Endometrial microvascular endothelial cells (primary cell): ENCODE measurements around the gene TCOF1. TPM values are rescaled to one million over a fixed set of nuclear protein-coding genes. Genes with fewer than 3 reads are reported as not detected.

ENCODE experiments used
- in situ Hi-C: cut with HindIII; loops from 2 replicates; pipeline ENCODE4 v1.10.0; 2017; ENCODE audit warnings: low sequenced_read_pairs, low pct_unique_long_range_greater_than_20kb; ENCODE audit errors: inconsistent ontology term
- total RNA-seq: library from RNA; depleted of rRNA; stranded (reverse); fragments of >200 nt; gene quantifications from one replicate; pipeline ENCODE4 v1.2.3, GENCODE V29; 2015; ENCODE audit errors: inconsistent ontology term

TCOF1 gene
- total RNA-seq, 1 donor from 2014 or later = 43.2 TPM

DNA sequence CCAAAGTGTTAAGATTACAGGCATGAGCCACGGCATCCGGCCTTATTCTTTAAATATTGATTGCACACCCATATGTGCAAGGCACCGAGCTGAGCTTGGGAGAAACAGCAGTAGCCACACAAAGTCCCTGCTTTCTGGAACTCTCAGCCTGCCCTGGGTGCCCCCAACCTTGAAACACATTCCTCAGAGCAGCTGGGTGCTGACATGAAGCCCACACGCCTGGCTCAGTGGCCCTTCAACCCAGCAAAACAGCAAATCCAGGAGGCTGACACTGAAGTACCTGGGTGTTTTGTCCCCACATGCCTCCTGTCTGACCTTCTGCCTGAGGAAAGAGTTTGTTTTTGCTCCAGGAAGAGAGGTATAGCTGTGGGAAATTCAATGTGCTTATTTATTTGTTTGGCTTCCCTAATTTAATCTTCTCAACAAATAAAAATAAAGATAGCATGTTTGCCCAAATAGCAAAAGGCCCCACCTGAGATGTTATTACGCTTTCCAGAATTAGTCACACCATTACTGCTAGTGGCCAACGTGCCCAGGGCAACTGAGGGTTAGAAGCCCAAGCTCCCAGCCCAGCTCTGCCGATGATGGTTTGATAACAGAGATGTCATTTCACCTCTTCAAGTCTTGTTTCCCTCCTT is 13.4 kb upstream of the TCOF1 start:
- in situ Hi-C loops = no loop called here

DNA sequence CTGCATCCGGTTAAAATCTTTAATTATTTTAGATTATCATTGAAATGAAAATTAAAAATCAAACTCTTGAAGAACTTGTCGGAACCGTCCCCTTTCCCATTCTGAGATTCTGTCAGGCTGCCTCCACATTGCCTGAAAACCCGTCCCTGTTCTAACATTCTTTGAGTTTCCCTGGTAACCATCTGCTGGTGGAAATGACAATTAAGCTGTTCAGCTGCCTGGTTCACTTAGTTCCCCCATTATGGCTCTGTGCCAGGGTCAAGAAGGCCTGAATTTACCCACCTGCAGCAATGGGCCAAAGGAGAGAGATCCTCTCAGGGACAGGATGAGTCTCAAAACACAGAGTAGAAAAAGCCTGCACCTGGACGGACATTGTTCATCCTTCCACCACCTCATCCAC is 11.8 kb upstream of the TCOF1 start:
- in situ Hi-C loops = no loop called here

DNA sequence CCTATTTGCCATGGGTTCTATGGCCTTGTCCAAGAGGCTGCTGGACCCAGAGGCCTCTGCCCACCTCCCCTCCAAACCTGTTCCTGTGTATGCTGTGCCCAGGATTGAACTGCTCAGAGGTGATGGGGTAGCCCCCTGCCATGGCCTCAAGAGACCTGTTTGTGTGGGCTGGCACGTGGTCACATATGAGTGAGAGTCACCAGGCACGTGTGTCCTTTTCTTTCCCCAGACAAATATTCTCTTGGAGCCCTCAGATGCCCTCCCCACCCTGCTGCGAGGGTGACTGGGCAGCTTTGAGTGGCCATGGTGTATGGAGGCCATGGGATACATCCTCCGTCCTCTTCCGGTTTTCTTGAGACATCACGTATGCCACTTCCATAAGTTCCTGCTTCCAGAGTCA is 10.9 kb upstream of the TCOF1 start:
- in situ Hi-C loops = no loop called here

DNA sequence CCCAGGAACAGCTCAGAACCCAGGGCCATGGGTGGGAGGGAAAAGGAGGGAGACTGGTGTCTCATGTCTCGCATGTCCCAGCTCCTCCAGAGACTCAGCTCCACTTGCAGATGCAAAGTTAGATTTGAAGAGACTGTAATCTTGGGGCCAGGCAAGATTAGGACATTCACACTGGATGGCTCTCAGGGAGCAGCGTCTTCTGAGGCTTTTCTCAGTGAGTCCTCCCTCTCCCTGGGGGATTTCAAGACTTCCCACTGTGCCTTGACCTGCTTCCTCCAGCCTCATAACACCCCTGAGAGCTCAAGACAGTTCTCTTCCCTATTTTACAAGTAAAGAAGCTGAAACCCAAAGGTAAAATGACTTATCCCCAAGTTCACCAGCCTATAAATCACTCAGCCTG is 10.5 kb upstream of the TCOF1 start:
- in situ Hi-C loops = no loop called here

DNA sequence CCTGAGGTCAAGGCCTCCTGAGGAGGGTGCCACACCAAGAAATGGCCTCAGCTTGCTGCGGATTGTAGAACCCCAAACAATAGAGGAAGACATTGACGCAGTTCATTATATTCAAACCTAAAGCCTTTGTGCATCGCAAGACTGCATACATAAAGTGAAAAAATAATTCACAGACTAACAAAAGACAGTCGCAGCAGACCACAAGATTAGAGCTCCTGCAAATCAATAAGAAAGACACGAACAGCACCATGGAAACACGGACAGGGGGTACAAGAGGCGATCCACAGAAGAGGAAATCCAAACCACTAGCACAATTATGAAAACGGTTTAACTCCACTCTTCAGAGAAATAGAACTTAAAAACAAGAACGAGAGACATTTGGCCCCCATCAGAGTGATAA is 10.0 kb upstream of the TCOF1 start:
- in situ Hi-C loops = no loop called here

DNA sequence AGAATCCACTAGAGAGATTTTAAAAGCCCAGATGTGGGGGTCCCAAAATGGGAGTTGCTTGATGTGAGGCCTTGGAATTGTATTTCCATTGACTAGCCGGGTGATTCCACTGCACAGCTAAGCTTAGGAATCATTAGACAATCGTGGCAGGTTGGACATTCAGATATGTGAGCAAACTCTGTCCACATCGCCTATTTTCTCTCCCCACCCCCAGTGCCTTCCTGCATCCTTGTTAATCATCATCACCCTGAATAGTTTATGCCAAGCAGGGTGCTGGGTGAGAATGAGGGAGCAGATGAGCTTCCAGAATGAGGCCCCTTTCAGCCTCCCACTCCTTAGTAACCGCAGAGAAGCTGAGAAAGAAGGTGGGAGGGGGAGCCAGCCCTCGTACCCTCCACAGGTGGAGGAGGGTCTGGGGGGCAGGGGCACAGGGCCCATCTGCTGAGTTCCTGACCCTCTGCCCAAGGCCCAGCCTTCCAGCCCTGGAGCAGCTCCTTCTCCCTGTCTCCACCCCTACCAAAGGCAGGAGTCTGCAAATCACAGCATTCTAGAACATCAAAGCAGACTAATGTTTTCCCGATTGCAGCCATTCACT is 7.7 kb upstream of the TCOF1 start:
- in situ Hi-C loops = no loop called here

DNA sequence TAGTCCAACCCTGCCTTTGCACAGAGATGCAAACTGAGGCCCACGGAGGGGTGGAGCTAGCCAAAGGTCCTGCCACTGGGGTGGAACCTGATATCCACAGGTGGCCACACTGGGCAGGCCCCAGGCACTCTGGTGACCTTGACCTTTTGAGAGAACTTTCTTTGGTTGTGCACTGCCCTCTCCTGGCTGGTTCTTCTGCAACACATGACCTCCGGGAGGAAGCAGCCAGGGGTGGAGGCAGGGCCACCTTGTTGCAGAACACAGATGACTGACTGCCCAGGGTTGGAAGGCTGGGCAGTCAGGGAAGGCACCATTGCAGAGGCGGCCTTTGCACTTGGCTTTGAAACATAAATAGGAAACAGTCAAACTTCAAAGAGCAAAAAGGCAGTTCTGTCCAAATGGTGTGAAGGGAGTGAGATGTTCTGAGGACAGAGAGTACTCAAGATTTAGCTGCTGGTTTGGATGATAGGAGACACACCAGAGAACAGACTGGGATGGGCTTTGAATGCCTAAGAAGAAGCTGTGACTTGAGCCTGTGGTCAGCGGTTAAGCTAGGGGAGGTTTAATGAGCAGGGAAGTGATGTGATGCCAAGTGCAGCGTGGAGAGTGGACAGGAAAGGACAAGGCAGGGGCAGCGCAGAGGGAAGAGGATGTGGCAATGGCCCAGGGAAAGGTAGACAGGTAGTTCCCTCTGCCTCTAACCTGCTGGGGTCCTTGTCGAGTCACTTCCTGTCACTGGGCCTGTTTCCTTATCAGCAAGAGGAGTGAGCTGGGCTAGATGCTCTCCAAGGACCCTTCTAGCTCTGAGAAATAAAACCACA is 6.8 kb upstream of the TCOF1 start:
- in situ Hi-C loops = no loop called here

DNA sequence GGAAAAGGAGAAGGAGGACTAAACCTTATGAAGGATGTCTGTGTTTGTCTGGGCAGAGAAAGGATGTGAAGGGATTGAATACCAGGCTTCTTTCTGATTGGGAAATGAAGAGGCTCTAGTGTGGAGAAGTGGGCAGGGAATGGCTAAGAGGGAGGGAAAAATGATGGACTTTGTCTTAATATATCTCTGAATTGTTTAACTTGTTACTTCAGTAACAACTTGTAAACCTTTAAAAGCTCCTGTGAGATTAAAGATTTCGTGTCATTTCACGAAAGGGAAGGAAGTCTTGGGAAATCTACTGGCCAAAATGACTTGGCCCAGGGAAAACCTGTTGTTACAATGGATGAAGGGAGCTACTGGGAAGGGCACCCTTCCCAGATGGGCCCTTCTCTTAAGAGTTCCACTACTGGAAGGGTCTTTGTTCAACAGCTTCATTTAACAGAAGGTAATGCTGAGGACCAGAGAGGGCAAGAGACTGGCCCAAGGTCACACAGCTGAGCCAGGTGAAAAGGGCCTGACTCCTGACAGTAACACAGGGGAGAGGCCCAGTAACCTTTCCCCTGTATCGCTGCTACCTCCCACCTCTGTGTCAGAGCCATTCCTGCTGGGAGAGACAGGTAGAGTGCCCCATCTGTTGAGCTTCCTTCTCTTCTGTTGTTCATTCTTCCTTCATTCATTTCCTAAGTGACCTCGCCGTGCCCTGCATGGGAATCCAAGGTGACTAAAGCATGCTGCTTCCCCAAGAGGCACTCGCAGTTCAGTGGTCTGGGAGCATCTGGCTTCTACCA is 5.1 kb upstream of the TCOF1 start:
- in situ Hi-C loops = no loop called here

DNA sequence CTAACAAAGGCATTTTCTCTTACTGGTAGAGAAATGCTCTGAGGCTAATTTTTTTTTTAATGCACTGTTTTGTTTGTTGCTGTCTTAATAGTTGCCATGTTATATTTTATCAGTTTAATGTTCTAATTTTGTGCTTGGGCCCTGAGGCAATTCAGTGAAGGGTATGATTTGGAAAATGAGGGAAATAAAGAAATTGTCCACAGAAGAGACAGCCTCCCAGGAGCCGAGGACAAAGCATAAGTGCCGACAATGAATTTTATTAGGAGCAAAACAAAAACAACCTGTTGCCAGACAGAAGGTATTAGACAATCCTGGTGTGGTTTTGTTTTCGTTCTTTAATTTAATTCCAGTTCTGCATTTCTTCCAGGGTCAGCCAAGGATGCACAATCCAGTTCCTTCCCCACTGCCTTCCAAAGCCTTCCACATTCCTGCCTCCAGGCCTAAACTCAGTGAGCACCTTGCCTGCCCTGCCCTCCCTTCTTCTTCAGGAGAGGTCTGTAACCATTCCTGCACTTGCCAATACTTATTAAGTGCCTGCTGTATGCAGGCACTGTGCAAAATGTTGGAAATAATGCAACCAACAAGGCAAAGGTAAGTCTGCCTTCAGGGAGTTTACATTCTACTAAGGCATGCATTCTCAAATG is 4.3 kb upstream of the TCOF1 start:
- in situ Hi-C loops = no loop called here

DNA sequence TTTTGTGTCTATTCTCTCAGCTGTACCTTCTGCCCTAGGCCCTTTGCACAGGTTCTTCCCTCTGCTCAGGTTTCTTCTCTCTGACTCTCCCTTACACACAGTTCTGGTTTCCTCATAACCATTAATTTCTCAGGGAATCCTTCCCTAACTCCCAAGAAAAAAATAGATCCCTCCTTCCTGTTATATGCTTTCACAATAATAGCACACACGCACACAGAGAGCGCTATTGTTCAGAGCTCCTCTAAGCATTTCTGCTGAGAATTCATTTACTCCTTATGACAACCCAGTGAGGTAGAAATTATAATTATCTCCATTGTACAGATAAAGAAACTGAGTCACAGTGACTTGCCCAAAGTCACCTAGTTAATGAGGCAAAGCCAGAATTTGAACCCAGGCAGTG is 1.7 kb upstream of the TCOF1 start:
- in situ Hi-C loops = no loop called here

DNA sequence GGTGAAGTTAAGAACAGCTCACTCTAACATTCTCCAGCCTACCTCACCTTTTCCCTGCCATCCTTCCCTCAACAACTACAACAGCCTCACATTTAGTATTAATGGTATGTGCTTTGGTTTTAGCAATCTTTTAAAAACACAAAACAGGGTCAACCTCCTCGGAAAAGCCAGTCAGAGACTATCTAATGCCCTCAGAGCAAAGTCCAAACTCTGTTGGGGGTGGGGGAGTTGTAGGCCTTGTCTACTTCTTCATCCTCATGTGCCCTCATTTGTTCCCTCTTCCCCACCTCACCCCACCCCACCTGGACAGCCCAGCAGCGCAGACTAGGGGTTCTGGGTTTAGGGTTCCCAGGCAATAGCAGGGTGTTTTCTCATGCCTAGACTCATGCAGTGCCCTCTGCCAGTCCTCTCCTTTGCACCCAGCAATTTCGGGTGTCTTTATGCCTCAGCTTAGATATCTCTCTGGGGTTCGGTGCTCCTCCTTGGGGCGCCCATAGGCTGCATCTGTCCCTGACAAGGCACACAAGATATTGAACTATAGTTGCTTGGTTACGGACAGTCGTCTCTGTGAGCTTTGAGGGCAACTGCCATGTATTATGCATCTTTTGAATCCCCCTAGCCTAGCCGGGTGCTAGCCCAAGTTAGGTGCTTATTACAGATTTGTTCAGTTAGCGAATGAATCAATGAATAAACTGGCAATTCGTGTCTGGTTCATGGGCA is 762 bp upstream of the TCOF1 start:
- in situ Hi-C loops = no loop called here

DNA sequence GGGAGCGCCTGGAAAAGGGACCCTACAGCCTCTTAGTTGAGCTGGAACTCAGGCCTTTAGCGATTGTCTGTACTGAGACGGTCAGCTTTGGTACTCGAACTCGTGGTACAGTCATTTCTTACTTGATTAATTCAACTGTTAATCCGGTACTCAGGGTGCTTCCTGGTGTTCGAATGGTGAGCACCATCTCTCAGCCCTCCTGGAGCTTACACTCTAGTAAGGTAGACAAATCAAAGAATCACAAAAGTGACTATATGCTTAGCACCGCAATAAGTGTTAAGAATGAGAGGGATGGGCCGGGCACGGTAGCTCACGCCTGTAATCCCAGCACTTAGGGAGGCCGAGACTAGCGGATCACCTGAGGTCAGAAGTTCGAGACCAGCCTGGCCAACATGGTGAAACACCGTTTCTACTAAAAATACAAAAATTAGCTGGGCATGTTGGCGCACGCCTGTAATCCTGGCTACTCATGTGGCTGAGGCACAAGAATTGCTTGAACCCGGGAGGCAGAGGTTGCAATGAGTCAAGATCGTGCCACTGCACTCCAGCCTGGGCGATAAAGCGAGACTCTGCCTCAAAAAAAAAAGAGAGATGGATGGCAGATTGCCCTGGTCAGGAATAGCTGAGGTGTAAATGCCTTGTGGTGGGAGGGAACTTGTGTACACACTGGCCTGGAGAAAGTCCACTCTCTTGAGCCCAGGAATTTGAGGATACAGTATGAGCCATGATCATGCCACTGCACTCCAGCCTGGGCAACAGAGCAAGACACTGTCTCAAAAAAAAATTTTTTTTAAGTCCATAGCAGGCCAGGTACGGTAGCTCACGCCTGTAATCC is 981 bp downstream of the TCOF1 start:
- in situ Hi-C loops = no loop called here

DNA sequence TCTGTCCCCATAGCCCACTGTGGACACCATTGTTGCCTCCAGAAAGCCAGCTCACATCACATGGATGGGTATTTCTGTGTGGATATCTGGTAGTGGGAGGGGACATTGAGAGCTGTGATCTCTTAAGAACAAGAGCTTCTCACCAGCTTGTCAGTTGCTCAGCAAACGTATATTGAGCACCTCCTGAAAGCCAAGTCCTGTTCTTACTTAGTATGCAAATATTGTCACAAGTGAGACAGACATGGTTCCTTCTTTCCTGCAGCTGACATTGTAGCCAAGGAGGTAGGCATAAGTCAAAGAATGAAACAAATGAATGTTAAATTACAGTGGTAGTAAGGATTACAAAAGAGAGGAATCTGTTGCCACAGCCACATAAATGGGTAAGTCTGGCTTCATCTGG is 3.8 kb downstream of the TCOF1 start:
- in situ Hi-C loops = no loop called here

DNA sequence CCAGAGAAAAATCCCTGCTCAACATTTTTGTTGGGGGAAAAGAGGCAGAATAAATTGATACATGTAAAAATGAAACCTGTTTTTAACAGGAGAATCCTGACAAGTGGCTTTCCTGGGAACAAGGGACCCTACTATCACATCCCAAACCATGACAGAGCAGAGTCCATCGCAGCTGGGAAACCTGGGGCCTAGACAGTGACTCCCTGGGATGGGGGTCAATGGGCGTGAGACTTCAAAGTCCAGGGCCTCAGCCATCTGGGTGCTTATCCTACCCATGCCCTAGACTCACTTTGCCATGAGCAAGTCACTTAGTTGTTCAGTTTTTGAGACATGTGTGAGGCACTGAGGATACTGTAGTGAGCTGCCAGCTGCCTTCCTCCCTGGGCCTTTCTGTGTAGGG is 5.7 kb downstream of the TCOF1 start:
- in situ Hi-C loops = no loop called here

DNA sequence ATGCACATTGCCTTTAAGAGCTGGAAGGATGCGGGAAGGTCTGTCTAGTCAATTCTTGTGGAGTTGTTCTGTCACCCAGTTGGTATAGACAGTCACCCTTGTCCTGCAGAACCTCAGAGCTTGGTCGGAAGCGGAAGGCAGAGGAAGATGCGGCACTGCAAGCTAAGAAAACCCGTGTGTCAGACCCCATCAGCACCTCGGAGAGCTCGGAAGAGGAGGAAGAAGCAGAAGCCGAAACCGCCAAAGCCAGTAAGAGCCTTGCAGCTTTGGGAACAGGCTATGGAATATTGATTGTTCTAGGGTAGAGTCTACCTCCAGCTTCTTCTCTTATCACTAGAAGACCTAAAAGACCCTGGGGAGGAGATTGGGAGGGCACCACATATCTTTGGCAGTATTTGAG is 6.5 kb downstream of the TCOF1 start:
- in situ Hi-C loops = no loop called here

DNA sequence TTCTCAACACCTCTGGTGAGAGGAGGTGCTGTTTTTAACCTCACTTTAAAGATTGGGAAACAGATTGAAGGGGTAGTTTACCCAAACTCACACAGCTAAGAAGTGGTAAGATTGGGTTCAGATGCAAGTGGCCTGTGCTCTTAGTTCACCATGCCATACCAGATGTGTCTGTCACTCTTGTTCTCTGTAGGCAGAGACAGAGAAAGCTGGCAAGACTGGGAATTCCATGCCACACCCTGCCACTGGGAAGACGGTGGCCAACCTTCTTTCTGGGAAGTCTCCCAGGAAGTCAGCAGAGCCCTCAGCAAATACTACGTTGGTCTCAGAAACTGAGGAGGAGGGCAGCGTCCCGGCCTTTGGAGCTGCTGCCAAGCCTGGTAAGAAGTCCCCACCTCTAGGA is 11.0 kb downstream of the TCOF1 start:
- in situ Hi-C loops = no loop called here

DNA sequence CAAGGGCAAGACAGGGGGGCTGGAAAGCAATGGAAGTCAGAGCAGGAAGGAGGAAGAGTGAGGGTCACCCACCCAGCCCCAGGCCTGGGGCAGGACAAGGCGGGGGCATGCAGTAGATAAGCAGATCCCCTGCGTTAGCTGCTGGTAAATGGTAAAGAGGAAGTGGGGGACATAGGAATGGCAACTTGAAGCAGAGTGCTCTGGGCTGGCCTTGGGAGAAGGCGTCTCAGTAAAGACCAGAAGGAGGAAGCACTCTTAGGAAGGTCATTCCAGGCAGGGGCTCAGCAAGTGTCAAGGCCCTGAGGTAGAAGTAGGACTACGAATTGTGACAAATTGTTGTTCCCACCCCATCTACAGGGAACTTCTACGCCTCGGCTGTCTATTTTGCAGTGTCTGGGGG is 15.1 kb downstream of the TCOF1 start:
- in situ Hi-C loops = no loop called here

DNA sequence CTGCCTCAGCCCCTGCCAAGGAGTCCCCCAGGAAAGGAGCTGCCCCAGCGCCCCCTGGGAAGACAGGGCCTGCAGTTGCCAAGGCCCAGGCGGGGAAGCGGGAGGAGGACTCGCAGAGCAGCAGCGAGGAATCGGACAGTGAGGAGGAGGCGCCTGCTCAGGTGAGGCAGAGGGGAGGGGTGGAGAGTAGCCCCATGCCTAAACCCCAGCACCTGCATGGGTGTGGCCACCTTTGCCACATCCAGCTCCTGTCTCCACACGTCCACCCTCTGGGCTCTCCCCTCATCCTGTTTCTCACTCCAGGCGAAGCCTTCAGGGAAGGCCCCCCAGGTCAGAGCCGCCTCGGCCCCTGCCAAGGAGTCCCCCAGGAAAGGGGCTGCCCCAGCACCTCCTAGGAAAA is 17.2 kb downstream of the TCOF1 start:
- in situ Hi-C loops = no loop called here
